IPS-11a (cell line): ENCODE data around the gene THSD4.

Source experiments
- H3K4me3 ChIP-seq: one replicate; pipeline ENCODE4 v1.5.1; 2013; ENCODE audit warnings: low read depth, low read length, control low read depth

The THSD4 gene

DNA sequence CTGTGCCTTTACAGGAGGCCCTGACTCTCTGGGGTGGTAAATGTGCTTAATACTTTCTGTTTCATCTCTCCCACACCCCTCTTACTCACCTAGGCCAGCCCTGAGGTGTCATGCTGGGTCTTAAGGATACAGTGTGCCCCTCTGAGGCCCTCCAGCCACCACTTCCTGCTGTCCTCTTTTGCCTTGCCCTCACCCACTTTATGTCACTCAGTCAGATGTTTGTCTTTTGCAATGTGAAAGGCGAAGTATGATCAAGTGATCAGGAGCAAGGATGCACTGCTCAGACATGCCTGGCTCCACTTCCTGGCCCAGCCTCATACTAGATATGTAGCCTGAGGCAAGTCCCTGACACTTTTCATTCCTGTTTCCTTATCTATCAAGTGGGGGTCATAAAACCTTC is 356.1 kb downstream of the THSD4 start:
- H3K4me3 ChIP-seq: no peak overlapping the region

DNA sequence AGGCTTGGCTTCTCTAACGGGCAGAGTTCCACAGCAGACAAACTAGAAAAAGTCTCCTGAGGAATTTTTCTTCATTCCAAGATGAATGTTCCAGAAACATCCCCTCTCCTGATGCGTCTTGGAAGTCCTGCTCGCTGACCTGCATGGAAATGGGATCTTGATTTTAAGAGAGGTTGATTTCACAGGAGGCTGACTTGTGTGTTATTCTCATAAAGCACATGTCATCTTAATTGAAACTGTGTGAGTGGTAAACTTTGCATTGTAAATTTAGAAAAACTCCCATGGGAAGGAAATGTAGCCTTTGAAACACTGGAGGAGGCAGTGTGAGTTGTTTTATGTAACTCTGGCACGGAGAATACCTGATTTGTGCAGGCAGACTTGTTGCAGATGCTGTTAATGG is 357.3 kb downstream of the THSD4 start:
- H3K4me3 ChIP-seq: no peak overlapping the region

DNA sequence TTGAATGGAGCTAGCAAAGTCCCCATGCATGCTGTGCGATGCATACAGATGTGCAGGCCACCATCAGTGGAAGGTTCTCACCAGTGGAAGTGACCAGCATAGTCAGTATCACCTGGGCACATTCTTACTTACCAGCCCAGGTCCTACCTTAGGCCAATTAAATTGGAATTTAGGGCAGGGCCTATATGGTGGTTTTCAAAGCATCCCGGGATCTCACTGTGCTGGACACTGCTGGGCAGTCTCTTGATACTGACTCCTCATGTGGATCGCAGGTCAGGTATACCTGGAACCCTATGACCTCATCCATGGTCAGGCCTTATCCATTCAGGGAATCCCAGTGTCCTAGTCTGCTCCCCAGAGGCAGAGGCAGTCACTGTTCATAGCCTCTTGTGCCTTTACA is 358.5 kb downstream of the THSD4 start:
- no peak overlapping the region for H3K4me3 ChIP-seq

DNA sequence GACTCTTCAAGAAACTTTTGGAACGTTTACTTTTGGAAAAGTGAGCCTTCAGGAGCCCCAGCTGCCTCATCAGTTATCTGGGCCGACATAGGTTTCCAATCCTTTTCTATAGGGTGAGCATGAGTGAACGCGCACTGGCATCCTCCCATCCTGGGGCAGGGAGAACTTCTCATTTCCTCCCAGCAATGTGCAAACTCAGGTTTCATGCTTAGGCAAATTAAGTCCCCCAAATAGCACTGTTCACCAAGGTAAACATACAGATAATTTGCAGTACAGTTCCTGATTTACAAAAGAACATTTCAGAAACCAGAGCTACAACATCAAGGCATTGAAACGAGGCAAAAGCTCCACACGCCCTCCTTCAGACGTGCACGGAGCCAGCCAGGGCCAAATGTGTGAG is 361.6 kb downstream of the THSD4 start:
- H3K4me3 ChIP-seq: no peak overlapping the region

DNA sequence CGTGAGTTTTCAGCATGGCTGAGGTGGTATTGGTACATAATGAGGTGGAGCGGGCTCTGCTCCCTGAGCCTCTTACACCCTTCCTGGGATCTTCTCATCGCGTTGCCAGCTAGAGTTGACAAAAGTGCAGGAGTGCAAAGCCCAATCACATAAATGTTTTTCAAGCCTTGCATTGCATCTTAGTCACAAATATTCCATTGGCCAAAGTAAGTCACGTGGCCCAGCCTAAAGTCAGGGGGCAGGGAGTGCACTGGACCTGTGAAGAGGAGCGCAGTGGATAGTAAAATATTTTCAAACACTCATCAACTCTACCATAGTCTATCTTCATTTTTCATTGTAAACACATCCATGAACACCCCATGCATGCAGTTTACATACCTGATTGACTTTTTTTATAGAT is 365.3 kb downstream of the THSD4 start:
- no peak overlapping the region for H3K4me3 ChIP-seq

DNA sequence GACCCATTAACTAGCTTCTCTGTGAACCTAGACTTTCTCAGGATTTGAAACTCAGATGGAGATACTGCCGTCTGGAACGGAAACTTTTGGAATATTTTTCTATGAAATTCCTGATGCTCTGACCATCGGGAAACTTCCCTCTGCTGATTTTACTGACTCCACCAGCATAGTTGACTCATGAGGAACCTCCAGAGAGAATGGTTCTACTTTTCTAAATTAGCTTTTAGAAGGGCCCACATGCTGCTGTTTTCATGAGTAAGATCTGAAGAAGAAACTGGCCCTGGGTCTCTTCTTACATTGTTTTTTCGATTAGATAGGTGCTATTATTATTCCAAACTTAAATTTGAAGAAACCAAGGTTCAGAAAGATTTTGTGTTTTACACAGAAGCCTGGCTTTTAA is 368.8 kb downstream of the THSD4 start:
- no peak overlapping the region for H3K4me3 ChIP-seq

DNA sequence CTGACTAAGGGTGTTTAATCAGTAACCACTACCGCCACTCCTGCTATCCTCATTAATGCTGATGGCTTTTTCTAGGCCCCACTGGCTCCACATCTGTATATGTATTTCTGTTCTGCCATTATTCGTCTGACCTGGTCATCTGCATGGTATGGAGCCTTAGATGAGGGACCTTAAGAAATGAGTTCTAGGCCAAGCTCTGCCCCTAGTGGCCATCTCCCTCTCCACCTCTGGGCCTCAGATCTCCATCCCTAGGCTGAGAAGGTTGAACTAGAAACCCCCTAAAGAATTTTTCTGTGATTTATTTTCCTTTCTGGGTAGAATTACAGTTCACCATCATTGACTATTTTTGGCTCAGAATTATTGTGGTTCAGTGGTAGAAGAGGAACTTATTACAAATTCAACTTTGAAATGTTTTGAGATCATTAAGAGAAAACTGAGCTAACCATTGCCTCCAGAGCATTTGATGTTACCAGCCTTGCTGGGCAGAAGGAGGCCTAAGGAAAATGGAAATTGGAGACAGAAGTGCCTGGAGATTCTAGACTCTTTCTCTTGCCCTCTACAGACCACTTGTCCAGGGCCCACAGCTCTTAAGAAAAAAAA is 369.9 kb downstream of the THSD4 start:
- no peak overlapping the region for H3K4me3 ChIP-seq

DNA sequence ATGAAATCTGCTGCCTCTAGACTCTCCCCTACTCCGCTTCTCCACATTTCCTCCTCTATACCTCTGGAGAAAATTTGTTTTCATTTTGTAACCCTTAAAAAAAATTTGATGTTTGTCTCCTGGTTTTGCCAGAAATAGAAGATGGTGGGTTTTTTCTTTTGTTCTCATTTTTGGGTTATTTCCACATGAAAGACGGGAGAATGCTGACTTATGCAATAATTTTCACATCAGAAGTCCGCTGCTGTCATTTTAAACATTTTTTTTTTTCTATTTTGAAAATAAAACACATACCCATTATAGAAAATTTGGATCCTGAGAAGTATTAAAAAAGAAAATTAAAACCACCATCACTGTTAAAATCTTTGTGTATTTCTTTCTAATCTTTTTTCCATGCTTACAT is 374.3 kb downstream of the THSD4 start:
- H3K4me3 ChIP-seq: no peak overlapping the region

DNA sequence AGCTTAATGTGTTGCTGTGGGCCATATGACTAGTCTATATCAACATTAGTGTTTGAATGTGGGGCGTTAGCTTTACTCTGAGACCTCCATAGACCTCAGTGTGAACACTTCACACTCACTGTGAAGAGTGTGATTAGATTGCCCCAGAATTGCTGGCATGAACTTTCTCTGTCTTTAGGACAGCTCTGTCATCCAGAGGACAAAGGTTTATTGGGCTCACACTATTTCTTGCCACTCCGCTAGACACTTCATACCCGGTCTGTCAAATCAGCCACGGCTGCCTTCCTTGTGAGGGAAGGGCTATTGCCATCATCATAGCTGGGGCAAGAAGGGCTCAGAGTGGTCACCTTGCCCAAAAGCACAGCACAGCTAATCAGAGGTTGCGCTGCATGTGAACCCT is 378.3 kb downstream of the THSD4 start:
- no peak overlapping the region for H3K4me3 ChIP-seq

DNA sequence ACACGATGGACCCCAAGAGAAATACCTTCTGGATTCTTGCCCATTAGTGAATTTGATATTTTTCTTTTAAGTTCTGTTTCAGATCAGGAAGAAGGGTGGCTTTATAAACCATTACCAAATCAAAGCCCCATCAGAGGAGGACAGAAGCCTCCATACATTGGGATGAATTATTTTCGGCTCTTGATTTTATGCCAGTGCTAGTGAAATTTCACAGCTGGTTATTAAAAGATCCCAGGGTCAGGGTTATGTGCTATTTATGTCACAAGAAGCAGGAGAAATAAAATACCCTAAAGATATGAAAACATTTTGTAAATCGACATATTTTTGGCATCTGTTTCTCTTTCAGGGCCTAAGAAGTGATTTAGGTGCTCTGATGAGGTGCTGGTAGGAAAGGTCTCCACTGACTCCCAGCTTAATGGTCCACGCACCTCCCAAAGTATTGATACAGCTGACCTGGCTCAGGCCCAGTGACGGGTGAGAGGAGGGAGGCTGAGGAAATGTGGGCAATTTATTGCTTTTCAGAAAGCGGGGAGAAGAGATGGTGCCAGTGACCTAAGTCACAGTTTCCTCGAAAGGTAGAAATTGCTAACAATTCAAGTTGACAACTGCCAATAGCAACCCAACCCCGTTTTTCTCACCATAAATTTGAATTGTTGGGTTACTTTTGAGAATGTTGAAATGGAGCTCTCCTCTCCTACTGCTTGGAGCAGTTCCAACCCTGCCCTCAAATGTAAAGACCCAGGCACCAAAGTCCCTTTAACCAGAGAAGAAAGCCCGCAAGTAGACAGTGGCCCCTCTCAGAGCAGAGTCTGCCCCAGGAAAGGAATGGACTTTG is 379.5 kb downstream of the THSD4 start:
- no peak overlapping the region for H3K4me3 ChIP-seq

DNA sequence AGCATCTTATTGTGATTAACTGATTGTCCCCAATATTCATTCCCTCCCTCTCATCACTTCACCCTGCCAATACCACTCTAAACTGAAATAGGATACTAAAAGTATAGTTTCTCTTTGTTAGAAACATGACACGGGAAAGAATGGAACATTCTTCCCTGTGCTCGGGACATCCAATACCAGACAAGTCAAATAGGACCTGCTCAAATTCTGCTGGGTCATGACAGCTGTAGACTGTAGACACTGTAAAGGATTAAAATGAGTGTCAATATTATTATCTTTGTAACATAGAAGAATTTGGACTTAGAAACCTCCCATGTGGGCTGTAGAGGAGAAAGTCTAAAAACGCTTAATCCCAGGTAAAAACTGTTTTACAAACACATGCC is 380.1 kb downstream of the THSD4 start:
- H3K4me3 ChIP-seq: no peak overlapping the region

DNA sequence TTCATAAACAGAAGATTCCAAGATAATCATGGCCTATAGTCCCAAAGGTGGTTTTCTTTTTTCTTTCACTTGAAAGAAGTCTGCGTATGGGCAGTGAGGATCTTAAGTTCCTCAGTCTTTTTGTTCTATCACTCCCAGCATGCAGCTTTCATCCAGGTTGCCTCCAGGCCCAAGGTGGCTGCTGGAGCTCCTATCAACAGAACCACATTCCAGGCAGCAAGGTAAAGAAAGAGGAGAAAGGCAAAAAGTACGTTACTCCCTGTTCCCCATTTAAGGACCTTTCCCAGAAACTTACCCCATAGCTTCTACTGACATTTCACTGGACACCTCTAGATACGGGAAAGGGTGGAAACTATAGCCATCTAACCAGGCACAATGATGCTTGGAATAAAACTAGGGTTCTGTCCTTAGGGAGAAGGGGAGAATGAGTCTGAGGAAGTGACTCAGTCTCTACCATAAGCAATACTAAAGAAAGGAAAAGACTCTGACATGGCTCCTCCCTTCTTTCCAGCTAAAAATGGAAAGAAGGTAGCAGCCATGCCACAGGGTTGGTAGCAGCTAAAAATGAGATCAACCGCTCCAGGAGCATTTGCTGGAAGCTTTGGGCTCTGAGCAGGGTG is 381.2 kb downstream of the THSD4 start:
- no peak overlapping the region for H3K4me3 ChIP-seq

DNA sequence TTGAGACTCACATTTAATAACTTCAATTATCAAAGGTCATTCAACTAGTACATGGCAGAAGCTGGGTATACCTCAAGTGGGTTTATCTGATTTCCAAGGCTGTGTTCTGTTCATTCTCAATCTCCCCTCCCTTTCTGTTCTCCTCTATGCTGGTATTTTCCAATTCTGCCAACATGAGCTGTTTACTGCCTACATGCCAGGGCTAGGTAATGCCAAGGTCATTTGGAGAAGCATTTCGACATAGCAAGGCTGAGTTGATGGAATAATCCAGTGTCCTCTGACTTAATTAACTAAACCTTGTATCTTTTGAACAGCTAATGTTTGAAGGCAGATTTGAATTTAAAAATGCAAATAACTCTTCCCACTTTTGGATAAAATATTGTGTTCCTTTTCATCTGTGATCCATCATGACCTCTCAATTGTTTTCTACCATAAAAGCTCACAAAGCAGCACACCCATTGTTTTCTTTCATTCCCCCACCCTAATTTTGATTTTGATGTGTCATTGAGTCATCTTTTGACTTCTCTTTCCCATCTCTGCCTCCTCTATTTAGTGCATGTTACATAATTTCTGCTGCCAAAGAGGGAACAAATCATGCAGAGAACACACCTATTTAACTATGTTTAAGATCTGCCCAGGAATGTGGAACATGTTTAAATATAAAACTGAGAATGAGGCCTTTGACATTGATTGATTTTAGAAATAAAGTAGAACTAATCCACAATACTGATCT is 386.2 kb downstream of the THSD4 start:
- H3K4me3 ChIP-seq: no peak overlapping the region

DNA sequence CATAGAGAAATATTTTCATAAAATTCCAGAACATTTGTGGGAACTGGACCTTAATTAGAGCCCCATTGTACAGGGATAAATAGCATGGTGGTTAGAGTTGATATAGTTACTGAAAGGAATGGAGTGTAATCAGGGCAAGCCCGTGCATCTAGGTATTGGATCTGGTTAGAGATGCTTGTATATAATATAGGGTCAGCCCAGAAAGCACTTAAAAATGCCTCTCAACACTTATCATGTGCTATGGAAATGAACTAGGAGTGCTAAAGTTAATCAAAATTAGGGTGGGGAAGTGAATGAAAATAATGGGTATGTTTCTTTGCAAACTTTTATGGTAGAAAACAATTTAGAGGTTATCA is 386.8 kb downstream of the THSD4 start:
- no peak overlapping the region for H3K4me3 ChIP-seq

DNA sequence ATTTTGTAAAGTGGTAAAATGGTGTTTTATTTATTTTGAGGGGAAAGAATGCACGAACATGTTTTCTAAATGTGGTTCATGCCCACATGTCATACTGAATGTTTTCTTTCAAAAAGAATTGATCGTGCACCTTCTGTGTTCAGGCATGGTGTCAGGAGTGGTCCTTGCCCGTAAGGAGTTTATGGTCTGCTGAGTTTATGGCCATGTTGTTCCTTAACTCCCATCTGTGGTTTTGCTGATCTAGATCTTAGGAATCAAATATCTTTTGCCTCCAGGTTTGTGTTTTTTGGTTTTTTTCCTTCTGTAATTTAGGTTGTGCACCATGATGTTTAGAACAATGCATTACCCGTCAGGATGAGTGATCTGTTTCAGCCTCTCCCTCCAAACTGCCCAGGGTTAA is 390.7 kb downstream of the THSD4 start:
- H3K4me3 ChIP-seq: no peak overlapping the region

DNA sequence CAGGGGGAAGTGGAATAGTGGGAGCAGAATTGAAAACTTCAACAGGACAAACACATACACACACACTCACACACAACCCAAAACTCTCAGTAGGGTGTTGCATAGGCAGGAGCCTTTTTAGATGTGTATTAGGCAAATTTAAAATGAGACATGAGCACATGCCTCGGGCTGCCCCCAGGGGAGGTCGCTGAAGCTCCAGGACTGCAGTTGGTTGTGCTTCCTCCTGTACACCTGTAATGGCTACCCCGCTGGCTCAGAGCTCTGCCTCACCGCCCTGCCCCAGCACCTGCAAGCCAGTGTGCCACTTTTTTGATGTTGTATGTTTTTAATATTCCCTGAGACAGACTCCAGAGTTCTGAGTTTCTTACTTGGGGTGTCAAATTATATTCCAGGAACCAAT is 391.7 kb downstream of the THSD4 start:
- H3K4me3 ChIP-seq: no peak overlapping the region

DNA sequence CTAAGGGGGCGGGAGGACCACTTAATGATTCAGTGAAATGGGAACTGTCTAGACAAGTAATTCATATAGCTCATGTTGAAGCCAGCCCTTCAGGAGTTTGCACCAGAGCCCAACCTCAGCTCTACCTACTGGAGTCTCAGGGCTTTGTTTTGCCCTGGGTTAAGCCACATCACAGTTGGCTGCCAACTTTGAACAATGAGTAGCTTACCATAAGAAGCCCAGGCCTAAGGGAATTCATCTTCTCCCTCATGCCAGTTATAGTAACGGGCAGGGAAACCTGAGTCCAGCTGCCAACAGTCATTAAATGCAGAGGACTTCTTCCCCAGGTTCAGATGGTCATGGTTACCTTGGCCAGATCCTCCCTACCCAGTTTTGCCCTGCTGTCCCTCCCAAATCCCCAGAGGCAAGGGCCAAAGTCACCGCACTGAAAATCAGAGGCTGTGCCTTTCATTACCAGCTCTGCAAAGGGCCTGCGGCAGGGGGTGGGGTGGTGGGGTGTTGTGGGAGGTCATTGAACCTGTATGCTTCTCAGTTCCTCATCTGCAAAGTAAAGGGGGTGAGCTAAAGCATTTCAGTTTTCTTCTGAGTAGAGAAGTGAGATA is 392.9 kb downstream of the THSD4 start:
- no peak overlapping the region for H3K4me3 ChIP-seq

DNA sequence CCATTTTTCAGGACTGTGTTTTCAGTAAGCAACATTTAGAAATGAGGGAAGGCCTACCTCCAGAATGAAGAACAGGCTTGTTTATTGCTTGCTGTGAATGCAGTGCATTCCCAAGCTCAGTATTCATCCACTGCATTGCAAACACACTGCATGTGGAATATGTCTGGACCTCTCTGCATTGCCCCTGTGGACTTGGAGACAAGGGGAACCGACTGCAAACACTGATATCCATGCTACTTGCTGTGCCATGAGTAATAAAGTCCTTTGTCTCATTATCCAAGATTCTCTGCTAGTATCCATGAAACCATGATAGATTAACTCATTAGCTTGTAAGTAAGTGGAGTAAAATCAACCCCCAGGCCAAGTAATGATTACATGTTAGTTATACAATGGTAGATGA is 393.9 kb downstream of the THSD4 start:
- no peak overlapping the region for H3K4me3 ChIP-seq

DNA sequence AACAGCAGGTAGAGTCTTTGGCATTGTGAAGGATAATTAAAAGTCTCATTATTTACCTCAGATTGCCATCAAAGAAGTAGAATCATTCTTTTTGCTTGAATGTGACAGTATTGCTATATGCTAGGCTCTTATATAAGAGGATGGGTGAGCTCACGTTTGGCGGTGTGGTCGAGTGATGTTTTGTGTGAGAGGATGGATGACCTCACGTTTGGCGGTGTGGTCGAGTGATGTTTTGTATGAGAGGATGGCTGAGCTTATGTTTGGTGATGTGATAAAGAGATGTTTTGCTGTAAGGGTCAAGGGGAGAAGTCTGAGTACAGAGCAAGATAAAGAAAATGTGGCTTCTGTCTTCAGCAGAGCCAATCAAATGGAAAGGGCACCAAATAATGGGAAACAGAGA is 395.5 kb downstream of the THSD4 start:
- no peak overlapping the region for H3K4me3 ChIP-seq

DNA sequence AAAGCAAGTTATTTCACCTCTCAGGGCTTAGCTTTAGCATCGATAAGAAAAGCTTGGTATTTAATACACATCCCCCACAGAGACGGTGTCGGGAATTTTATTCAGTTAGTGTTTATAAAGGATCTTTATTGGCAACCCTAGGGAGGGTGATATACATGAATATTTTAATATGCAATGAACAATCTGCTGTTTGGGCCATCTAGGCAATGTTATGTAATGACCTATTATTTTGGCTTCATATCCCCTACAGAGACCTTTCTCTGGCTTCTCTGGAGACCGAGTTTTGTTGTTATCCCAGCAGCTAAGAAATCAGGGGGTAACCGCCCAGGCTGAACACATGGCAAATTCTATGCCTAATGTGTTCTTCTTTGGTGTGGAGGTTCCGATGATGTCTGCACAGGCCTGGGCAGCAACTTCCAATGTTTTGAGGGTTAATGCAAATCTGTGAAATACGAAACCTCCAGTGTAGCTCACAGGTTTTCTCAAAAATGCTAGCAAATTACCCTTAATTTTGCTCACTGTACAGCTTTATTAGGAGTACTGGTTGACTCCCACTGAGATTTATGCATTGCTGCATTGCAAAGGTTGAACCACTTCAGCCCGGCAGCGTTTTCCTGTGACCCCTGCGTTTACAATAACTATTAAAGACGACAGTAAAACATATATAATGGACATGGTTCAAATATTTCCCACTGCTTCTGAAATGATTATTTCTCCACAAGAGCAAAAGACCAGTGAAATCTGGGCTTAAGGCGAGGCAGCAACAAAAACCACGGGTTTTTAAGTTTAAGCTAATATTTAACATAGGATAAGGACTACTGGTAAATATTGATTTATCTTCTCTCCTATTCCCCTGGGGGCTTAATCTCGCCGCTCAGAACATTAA is 396.8 kb downstream of the THSD4 start:
- no peak overlapping the region for H3K4me3 ChIP-seq

DNA sequence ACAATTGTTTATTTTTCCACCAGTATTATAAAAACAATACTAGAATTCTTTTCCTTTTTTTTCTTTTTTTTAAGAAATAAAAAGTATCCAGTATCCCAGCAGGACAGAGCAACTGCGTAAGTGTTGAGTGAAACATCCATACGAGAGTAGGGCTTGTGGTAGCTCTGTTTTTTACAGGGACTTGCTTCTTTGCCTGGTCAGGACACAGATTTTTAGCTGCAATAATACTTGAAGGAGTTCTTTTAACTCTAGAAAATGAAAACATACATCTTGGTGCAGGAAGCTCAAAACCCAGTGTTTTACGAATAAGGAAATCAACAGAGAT is 397.4 kb downstream of the THSD4 start:
- H3K4me3 ChIP-seq: no peak overlapping the region
